Tibial artery (tissue), 4 donors: Measurements from ENCODE around the gene FAM171A2.

Source experiments
- DNase-seq, 2 donors: peaks; one replicate each; pipeline ENCODE4 v3.0.0-alpha.2; 2019
- H3K27ac ChIP-seq, 2 donors: fragments of 200-600 bp; sonication (generic) in 1 of 2; 1 replicate in 1 of 2; 2 replicates in 1 of 2; pipeline ENCODE4 v1.5.1; 2018 to 2019; ENCODE audit warnings: mild to moderate bottlenecking in 1 of 2
- H3K27me3 ChIP-seq, 2 donors: fragments of 200-600 bp; sonication (generic) in 1 of 2; one replicate each; pipeline versions ENCODE4 v1.5.1 to v1.6.0; 2016 to 2019
- H3K36me3 ChIP-seq, 3 donors: fragments of 200-600 bp; sonication (generic) in 2 of 3; one replicate each; pipeline ENCODE4 v1.5.1; 2016 to 2019; ENCODE audit warnings: mild to moderate bottlenecking in 2 of 3
- H3K4me1 ChIP-seq, 4 donors: fragments of 200-600 bp; sonication (generic) in 2 of 4; 1 replicate in 3 of 4; 2 replicates in 1 of 4; pipeline ENCODE4 v1.5.1; 2016 to 2019
- H3K4me3 ChIP-seq, 2 donors: fragments of 200-600 bp; sonication (generic) in 1 of 2; 1 replicate in 1 of 2; 2 replicates in 1 of 2; pipeline ENCODE4 v1.5.1; 2018 to 2019; ENCODE audit warnings: mild to moderate bottlenecking in 2 of 2
- H3K9me3 ChIP-seq, 3 donors: fragments of 200-600 bp; sonication (generic) in 1 of 3; one replicate each; pipeline ENCODE4 v1.5.1; 2016 to 2019
- CTCF ChIP-seq, 2 experiments: fragments of 200-600 bp in 1 of 2; fragments of 450-650 bp in 1 of 2; IDR thresholded peaks; one replicate each; pipeline ENCODE4 v1.5.1; 2017 to 2019; ENCODE audit warnings: antibody characterized with exemption in 2 of 2, mild to moderate bottlenecking in 1 of 2, moderate library complexity in 1 of 2
- intact Hi-C: fragments of 100-400 bp; cut with DNase I; formaldehyde crosslinking; loops from one replicate; pipeline ENCODE4 v1.15.0; 2023; ENCODE audit warnings: low total_unique reads

FAM171A2 gene

GRCh38 chr17:44382917-44383316 is 19.3 kb upstream of the FAM171A2 start:
- Histone ChIP-seq H3K27ac (no peak overlapping the region), H3K4me1 (peaks cover 0 to 20% (median 18%) of the 10 kb centered on the region in 4 donors), H3K9me3 (no peaks in the 10 kb centered on the region), H3K27me3 (peaks cover 0 to 55% of the 10 kb centered on the region in 2 donors), H3K4me3 (no peak overlapping the region), H3K36me3 (no peaks in the 10 kb centered on the region)
- no peak for TF ChIP-seq CTCF (IDR thresholded peaks at IDR 0.05)
- intact Hi-C loops = no loop called here
- peak in 1 of 2 donors; percentile 41 for DNase-seq

GRCh38 chr17:44381810-44382305 is 18.2 kb upstream of the FAM171A2 start:
- Histone ChIP-seq H3K9me3 (no peaks in the 10 kb centered on the region), H3K27ac (no peak overlapping the region), H3K27me3 (peaks cover 0 to 60% of the 10 kb centered on the region in 2 donors), H3K36me3 (no peaks in the 10 kb centered on the region), H3K4me3 (no peak overlapping the region), H3K4me1 (peaks cover 0 to 20% (median 18%) of the 10 kb centered on the region in 4 donors)
- no peak for DNase-seq
- intact Hi-C loops = no loop called here
- TF ChIP-seq CTCF (IDR thresholded peaks at IDR 0.05) = no peak

- DNase-seq = no peak
- peaks cover 0 to 66% of the 10 kb centered on the region in 2 donors for H3K27me3 ChIP-seq
- intact Hi-C loops = no loop called here
- no peak overlapping the region for H3K27ac ChIP-seq
- no peaks in the 10 kb centered on the region for H3K9me3 ChIP-seq
- H3K36me3 ChIP-seq = no peaks in the 10 kb centered on the region
- peaks cover 0 to 14% (median 14%) of the 10 kb centered on the region in 4 donors for H3K4me1 ChIP-seq
- no peak overlapping the region for H3K4me3 ChIP-seq
- no peak for TF ChIP-seq CTCF (IDR thresholded peaks at IDR 0.05)
Observed at GRCh38 chr17:44380767-44381166, 17.1 kb upstream of the FAM171A2 start.

GRCh38 chr17:44379887-44380286 is 16.2 kb upstream of the FAM171A2 start:
- DNase-seq = no peak

GRCh38 chr17:44378171-44378705 is 14.6 kb upstream of the FAM171A2 start:
- DNase-seq = no peak
- intact Hi-C loops = no loop called here
- no peak overlapping the region for H3K27ac ChIP-seq
- peaks cover 0 to 64% of the 10 kb centered on the region in 2 donors for H3K27me3 ChIP-seq
- no peaks in the 10 kb centered on the region for H3K9me3 ChIP-seq
- H3K4me1 ChIP-seq = no peaks in the 10 kb centered on the region
- no peak for TF ChIP-seq CTCF (IDR thresholded peaks at IDR 0.05)
- H3K36me3 ChIP-seq = no peaks in the 10 kb centered on the region
- no peak overlapping the region for H3K4me3 ChIP-seq

More at GRCh38 chr17:44379887-44380286, 16.2 kb upstream of the FAM171A2 start:
- no peak for TF ChIP-seq CTCF (IDR thresholded peaks at IDR 0.05)
- H3K27ac ChIP-seq = no peak overlapping the region
- H3K4me3 ChIP-seq = no peak overlapping the region
- H3K27me3 ChIP-seq = peaks cover 0 to 65% of the 10 kb centered on the region in 2 donors
- intact Hi-C loops = no loop called here
- peaks cover 0 to 6% (median 5%) of the 10 kb centered on the region in 4 donors for H3K4me1 ChIP-seq
- H3K9me3 ChIP-seq = no peaks in the 10 kb centered on the region
- no peaks in the 10 kb centered on the region for H3K36me3 ChIP-seq
